ENCODE data around the gene CD164L2.

DNA sequence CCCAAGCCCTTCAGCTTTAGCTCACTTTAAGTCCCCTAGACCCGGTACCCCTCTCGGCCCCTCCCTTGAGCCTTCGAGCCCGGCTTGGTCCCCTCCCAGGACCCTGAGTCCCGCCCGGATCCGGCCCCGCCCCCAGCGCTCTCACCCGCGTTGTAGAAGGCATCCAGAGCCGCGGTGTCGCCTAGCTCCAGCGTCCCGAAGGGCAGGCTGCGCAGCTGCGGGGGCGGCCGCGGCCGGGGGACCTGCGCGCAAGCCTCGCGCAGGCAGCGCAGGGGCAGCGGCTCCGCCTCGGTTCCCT is 17.1 kb downstream of the CD164L2 start:
- TF ChIP-seq, protein P1, sequence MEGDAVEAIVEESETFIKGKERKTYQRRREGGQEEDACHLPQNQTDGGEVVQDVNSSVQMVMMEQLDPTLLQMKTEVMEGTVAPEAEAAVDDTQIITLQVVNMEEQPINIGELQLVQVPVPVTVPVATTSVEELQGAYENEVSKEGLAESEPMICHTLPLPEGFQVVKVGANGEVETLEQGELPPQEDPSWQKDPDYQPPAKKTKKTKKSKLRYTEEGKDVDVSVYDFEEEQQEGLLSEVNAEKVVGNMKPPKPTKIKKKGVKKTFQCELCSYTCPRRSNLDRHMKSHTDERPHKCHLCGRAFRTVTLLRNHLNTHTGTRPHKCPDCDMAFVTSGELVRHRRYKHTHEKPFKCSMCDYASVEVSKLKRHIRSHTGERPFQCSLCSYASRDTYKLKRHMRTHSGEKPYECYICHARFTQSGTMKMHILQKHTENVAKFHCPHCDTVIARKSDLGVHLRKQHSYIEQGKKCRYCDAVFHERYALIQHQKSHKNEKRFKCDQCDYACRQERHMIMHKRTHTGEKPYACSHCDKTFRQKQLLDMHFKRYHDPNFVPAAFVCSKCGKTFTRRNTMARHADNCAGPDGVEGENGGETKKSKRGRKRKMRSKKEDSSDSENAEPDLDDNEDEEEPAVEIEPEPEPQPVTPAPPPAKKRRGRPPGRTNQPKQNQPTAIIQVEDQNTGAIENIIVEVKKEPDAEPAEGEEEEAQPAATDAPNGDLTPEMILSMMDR (conservative IDR thresholded peaks at IDR 0.05 in 1 of 2, IDR thresholded peaks at IDR 0.05 in 1 of 2; ENCODE audit: extremely low read depth in 1 of 2, insufficient read depth in 1 of 2, low read depth in 1 of 2, low read length in 2 of 2) = no peak
- TF ChIP-seq EZH2 (IDR thresholded peaks at IDR 0.05; ENCODE audit: borderline replicate concordance, low read length) = no peak

Data from mammary epithelial cell (primary cell).